Activated CD8-positive, alpha-beta T cell treated with anti-CD3 and anti-CD28 coated beads for 36 hours (primary cell): ENCODE data around the gene IRF2BP1. TPM values are rescaled to one million over a fixed set of nuclear protein-coding genes. Genes with fewer than 3 reads are reported as not detected.

Source experiments
- ATAC-seq: fragments of 200-7000 bp; cut with Tn5 transposase; one replicate; pipeline ENCODE4 v1.10.0; 2021; ENCODE audit warnings: mild to moderate bottlenecking, moderate library complexity
- CTCF ChIA-PET: fragments of 350-600 bp; sonication (Branson Sonifier 250); formaldehyde crosslinking; loops from one replicate; lab custom pipeline; 2021; ENCODE audit warnings: antibody characterized with exemption; lab: Charles Lee
- POLR2A ChIA-PET: fragments of 350-600 bp; sonication (Branson Sonifier 250); formaldehyde crosslinking; loops from one replicate; lab custom pipeline; 2021; ENCODE audit warnings: antibody characterized with exemption; lab: Charles Lee
- DNase-seq: peaks from one replicate; pipeline ENCODE4 v3.0.0-alpha.2; 2020
- H3K27ac Mint-ChIP-seq: one replicate; pipeline ENCODE4 v1.8.0; 2021; ENCODE audit warnings: mild to moderate bottlenecking, mixed read lengths
- H3K27me3 Mint-ChIP-seq: one replicate; pipeline ENCODE4 v1.8.0; 2021; ENCODE audit warnings: mixed read lengths
- H3K36me3 Mint-ChIP-seq: one replicate; pipeline ENCODE4 v1.8.0; 2021; ENCODE audit warnings: low read depth, mixed read lengths
- H3K4me1 Mint-ChIP-seq: one replicate; pipeline ENCODE4 v1.8.0; 2021; ENCODE audit warnings: low read depth, mixed read lengths
- H3K4me3 Mint-ChIP-seq: one replicate; pipeline ENCODE4 v1.8.0; 2021; ENCODE audit warnings: mild to moderate bottlenecking, moderate library complexity, mixed read lengths
- H3K9me3 Mint-ChIP-seq: one replicate; pipeline ENCODE4 v1.8.0; 2021; ENCODE audit warnings: mixed read lengths
- intact Hi-C: fragments of 100-400 bp; cut with micrococcal nuclease; formaldehyde crosslinking; loops from one replicate; pipeline ENCODE4 v1.10.0; 2022
- total RNA-seq, 2 experiments: library from RNA; stranded (reverse); gene quantifications; one replicate each; pipeline ENCODE4 v1.2.3, GENCODE V29; 2021
- TF ChIP-seq, protein P1 (sequence below): fragments of 200-600 bp; IDR thresholded peaks from one replicate; pipeline ENCODE4 v1.8.0; 2022; ENCODE audit warnings: antibody characterized with exemption, mild to moderate bottlenecking

IRF2BP1 gene
- total RNA-seq, 2 experiments from 2014 or later = 15.3 to 17.2 TPM

DNA sequence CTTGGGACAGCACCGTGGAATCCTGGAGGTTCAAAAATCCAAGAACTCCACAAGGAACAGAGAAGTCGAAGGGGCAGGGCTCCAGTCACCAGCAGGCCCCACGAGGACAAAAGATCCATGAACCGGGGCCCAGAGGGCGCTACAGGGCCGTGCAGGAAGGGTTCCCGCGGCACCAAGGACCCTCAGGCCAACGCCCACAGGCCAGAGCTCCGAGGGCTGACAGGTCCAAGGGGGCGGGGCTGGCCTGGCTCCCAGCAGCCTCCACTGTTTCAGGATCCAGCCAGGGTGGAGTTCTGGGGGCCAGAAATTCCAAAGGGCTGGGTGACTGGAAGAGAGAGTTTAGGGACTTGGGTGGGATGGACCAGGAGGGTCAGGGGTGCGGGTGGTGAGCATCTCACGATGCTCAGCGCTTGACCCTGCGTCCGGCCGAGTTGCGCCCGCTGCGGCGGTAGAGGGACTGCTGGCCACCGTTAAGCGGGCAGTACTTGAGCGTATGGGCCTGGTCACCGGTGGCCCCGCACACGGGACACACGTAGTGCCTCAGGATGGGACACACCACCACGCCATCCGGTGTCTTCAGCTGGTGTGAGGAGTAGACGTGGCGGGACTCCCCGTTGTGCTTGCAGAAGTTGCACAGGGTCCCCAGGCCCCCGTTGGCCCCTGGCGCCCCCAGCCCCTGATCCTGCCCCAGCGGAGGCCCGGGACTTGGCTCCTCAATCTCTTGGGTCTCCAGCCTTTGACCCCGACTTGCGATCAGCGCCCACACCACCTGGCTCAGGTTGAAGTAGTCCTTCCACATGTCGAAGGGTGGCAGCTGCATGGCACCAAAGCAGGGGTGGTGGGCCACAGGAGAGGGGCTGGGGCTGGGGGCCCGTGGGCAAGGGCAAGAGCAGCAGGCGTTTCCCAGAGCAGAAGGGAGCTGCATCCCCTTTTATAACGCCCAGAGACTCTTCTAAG, 28.2 kb upstream of the IRF2BP1 start, which contains the start of gene NANOS2:
NANOS2 (minus strand) TSS at position 905 of the 957 bp plus-strand sequence; CDS start at position 820, 85 bp downstream.
- peaks cover 19% of the 10 kb centered on the region for H3K27me3 Mint-ChIP-seq
- TF ChIP-seq, protein P1, sequence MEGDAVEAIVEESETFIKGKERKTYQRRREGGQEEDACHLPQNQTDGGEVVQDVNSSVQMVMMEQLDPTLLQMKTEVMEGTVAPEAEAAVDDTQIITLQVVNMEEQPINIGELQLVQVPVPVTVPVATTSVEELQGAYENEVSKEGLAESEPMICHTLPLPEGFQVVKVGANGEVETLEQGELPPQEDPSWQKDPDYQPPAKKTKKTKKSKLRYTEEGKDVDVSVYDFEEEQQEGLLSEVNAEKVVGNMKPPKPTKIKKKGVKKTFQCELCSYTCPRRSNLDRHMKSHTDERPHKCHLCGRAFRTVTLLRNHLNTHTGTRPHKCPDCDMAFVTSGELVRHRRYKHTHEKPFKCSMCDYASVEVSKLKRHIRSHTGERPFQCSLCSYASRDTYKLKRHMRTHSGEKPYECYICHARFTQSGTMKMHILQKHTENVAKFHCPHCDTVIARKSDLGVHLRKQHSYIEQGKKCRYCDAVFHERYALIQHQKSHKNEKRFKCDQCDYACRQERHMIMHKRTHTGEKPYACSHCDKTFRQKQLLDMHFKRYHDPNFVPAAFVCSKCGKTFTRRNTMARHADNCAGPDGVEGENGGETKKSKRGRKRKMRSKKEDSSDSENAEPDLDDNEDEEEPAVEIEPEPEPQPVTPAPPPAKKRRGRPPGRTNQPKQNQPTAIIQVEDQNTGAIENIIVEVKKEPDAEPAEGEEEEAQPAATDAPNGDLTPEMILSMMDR = peak; percentile 38
- H3K4me3 Mint-ChIP-seq = no peak within 1 kb of the TSS
- no peak for ATAC-seq
- ChIA-PET POLR2A (interaction anchor here (0.6 kb wide), 1 partner anchor 50 kb away, joined by 3 read pairs; the partner anchor contains the start of gene FOXA3), CTCF (interaction anchor here (1.1 kb wide), 1 partner anchor 9 kb away, joined by 3 read pairs; no protein-coding TSS in a partner anchor)
- H3K4me1 Mint-ChIP-seq = peaks cover 4% of the 10 kb centered on the region
- DNase-seq = peak; percentile 33
- H3K36me3 Mint-ChIP-seq = no peaks in the 10 kb centered on the region
- intact Hi-C loops = no loop called here
- no peak within 1 kb of the TSS for H3K27ac Mint-ChIP-seq
- no peaks in the 10 kb centered on the region for H3K9me3 Mint-ChIP-seq

DNA sequence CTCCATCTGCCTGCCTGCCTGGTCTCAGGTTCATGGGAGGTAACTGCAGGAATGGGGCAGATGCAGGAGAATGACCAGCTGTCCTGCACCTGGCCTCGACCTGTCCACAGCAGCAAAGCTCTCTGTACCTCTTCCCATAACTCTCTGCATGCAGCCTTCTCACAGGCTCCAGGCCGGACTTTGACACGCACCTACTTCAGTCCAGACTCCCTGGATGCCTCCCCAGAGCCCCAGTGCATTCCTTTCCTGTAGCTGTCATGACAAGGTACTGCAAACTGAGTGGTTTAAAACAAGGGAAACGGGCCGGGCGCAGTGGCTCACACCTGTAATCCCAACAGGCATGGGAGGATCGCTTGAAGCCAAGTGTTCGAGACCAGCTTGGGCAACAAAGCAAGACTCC, 25.4 kb upstream of the IRF2BP1 start:
- POLR2A ChIA-PET = no interaction called here
- TF ChIP-seq, protein P1 = no peak
- intact Hi-C loops = no loop called here
- Mint-ChIP-seq H3K27me3 (peaks cover 18% of the 10 kb centered on the region), H3K4me3 (no peak overlapping the region), H3K36me3 (no peaks in the 10 kb centered on the region), H3K4me1 (no peaks in the 10 kb centered on the region), H3K9me3 (no peaks in the 10 kb centered on the region), H3K27ac (no peak overlapping the region)
- ATAC-seq (no peak), DNase-seq (no peak)
- CTCF ChIA-PET = interaction anchor here (1.3 kb wide), 1 partner anchor 8 kb away, joined by 3 read pairs; no protein-coding TSS in a partner anchor

DNA sequence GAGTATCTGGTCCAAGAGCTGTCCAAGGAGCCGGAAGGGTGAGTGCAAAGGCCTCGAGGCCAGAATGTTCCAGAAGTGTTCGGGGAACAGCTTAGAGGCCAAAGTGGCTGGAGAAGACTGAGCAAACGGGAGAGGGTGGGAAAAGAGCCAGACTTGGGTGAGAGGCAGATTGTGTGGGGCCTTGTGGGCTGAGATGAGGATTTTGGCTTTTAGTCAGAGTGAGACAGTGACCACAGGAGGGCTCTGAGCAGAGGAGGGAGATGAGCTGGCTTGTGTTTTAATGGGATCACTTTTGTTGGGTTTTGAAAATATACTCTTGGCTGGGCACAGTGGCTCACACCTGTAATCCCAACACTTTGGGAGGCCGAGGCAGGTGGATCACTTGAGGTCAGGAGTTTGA, 23.0 kb upstream of the IRF2BP1 start:
- no peaks in the 10 kb centered on the region for H3K4me1 Mint-ChIP-seq
- ATAC-seq = no peak
- CTCF ChIA-PET = no interaction called here
- intact Hi-C loops = no loop called here
- no peak overlapping the region for H3K4me3 Mint-ChIP-seq
- POLR2A ChIA-PET = no interaction called here
- peaks cover 16% of the 10 kb centered on the region for H3K27me3 Mint-ChIP-seq
- DNase-seq = no peak
- TF ChIP-seq, protein P1 = no peak
- no peaks in the 10 kb centered on the region for H3K9me3 Mint-ChIP-seq
- no peak overlapping the region for H3K27ac Mint-ChIP-seq
- H3K36me3 Mint-ChIP-seq = no peaks in the 10 kb centered on the region

DNA sequence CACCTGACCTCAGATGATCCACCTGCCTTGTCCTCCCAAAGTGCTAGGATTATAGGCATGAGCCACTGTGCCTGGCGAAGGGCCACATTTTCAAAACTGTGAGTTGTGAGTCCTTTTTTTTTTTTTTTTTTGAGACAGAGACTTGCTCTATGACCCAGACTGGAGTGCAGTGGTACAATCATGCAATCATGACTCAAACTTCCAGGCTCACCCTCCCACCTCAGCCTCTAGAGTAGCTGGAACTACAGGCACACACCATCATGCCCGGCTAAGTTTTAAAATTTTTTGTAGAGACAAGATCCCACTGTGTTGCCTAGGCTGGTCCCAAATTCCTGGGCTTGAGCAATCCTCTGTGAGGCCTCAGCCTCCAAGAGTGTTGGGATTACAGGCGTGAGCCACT, 20.3 kb upstream of the IRF2BP1 start:
- Mint-ChIP-seq H3K4me3 (no peak overlapping the region), H3K9me3 (no peaks in the 10 kb centered on the region), H3K36me3 (no peaks in the 10 kb centered on the region), H3K27me3 (peaks cover 7% of the 10 kb centered on the region), H3K4me1 (peaks cover 3% of the 10 kb centered on the region), H3K27ac (no peak overlapping the region)
- ChIA-PET CTCF (no interaction called here), POLR2A (no interaction called here)
- ATAC-seq (no peak), DNase-seq (no peak)
- intact Hi-C loops = no loop called here
- TF ChIP-seq, protein P1 = no peak

DNA sequence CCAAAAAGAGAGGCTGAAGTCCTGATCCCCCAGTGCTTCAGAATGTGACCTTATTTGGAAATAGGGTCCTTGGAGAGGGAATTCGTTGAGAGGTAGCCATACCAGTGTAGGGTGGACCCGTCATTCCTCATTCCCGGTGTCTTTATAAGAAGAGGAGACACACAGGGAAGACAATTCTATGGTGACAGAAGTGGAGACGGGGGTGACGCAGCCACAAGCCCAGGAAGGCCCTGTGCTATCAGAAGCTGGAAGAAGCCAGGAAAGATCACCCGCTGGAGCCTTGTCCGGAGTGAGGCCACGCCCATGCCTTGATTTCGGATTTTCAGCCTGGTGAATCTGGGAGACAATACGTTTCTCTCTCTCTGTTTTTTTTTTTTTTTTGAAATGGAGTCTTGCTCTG, 19.1 kb upstream of the IRF2BP1 start:
- POLR2A ChIA-PET = no interaction called here
- no peaks in the 10 kb centered on the region for H3K9me3 Mint-ChIP-seq
- CTCF ChIA-PET = interaction anchor here (0.8 kb wide), 1 partner anchor 10 kb away, joined by 3 read pairs; the partner anchor contains the start of gene NANOS2
- no peak for DNase-seq
- no peak for ATAC-seq
- peaks cover 11% of the 10 kb centered on the region for H3K4me1 Mint-ChIP-seq
- intact Hi-C loops = no loop called here
- no peak overlapping the region for H3K27ac Mint-ChIP-seq
- H3K27me3 Mint-ChIP-seq = peaks cover 5% of the 10 kb centered on the region
- TF ChIP-seq, protein P1 = no peak
- H3K4me3 Mint-ChIP-seq = no peak overlapping the region
- H3K36me3 Mint-ChIP-seq = peaks cover 4% of the 10 kb centered on the region
